A549 (cell line): Measurements from ENCODE around the gene TRAF3.

ENCODE experiments used
- CTCF ChIP-seq: fragments of >200 bp; sonication (Bioruptor Twin); formaldehyde crosslinking; IDR thresholded peaks from 3 replicates; pipeline ENCODE4 v1.5.1; 2016
- EP300 ChIP-seq, 2 experiments: fragments of >200 bp; sonication (Bioruptor Twin); formaldehyde crosslinking; IDR thresholded peaks; 2 replicates in 1 of 2; 3 replicates in 1 of 2; pipeline ENCODE4 v1.6.1; 2016 to 2017
- HMGXB4 ChIP-seq: fragments of 250-450 bp; sonication (Bioruptor Pico); IDR thresholded peaks from 2 replicates; pipeline ENCODE4 v1.5.0; 2021; ENCODE audit warnings: mild to moderate bottlenecking, moderate library complexity, borderline replicate concordance
- HOXB13 ChIP-seq: fragments of 250-450 bp; sonication (Bioruptor Pico); IDR thresholded peaks from 2 replicates; pipeline ENCODE4 v1.5.0; 2020; ENCODE audit warnings: low read depth, mild to moderate bottlenecking, moderate library complexity
- MYC ChIP-seq: IDR thresholded peaks from 2 replicates; pipeline ENCODE4 v1.6.1; 2012; ENCODE audit warnings: mild to moderate bottlenecking, inconsistent platforms, low read length, improper control_type of control experiment, borderline replicate concordance
- NPAS2 ChIP-seq: fragments of 250-450 bp; sonication (Bioruptor Pico); IDR thresholded peaks from 2 replicates; pipeline ENCODE4 v1.8.0; 2022; ENCODE audit warnings: mild to moderate bottlenecking, moderate library complexity, borderline replicate concordance
- PBX3 ChIP-seq: IDR thresholded peaks from 2 replicates; pipeline ENCODE4 v1.6.1; 2012
- POLR2A ChIP-seq: IDR thresholded peaks from 2 replicates; pipeline ENCODE4 v1.6.1; 2012; ENCODE audit warnings: mild to moderate bottlenecking, low read length
- RARB ChIP-seq: fragments of 250-450 bp; sonication (Bioruptor Pico); IDR thresholded peaks from 2 replicates; pipeline ENCODE4 v1.8.0; 2021; ENCODE audit warnings: mild to moderate bottlenecking, moderate library complexity
- REST ChIP-seq: fragments of 200-600 bp; sonication (generic); IDR thresholded peaks from 2 replicates; pipeline ENCODE4 v1.6.1; 2016; ENCODE audit warnings: antibody characterized with exemption, mild to moderate bottlenecking, moderate library complexity
- SREBF2 ChIP-seq: fragments of 450-650 bp; IDR thresholded peaks from 2 replicates; pipeline ENCODE4 v1.6.1; 2014; ENCODE audit warnings: mild to moderate bottlenecking, moderate library complexity
- TP53 ChIP-seq: fragments of 250-450 bp; sonication (Bioruptor Pico); IDR thresholded peaks from 2 replicates; pipeline ENCODE4 v1.5.0; 2021; ENCODE audit warnings: mild to moderate bottlenecking, moderate library complexity
- USF2 ChIP-seq: fragments of 450-650 bp; IDR thresholded peaks from 2 replicates; pipeline ENCODE4 v1.6.1; 2014; ENCODE audit warnings: antibody characterized with exemption
- ZFP36 ChIP-seq: fragments of 450-650 bp; IDR thresholded peaks from 2 replicates; pipeline ENCODE4 v1.6.1; 2014; ENCODE audit warnings: borderline replicate concordance; ENCODE audit not compliant: partially characterized antibody

- TF ChIP-seq CTCF (no peak), POLR2A (no peak), SREBF2 (no peak), TP53 (CRISPR knock-in tag) (no peak), PBX3 (no peak), REST (no peak), EP300 (IDR thresholded peaks at IDR 0.05) (no peak), USF2 (no peak), MYC (no peak), ZFP36 (no peak), HMGXB4 (CRISPR knock-in tag) (no peak), HOXB13 (no peak), NPAS2 (CRISPR knock-in tag) (no peak), RARB (CRISPR knock-in tag) (no peak)
These were observed 98.4 kb downstream of the TRAF3 start for GRCh38 chr14:102875652-102876051.
